Mucosa of rectum (tissue), 2 donors: ENCODE data around the gene NPS.

ENCODE experiments used
- H3K27ac ChIP-seq, 2 donors: one replicate each; pipeline ENCODE4 v1.7.0; 2013; ENCODE audit warnings: inconsistent platforms in 2 of 2, low read depth in 2 of 2, low read length in 2 of 2
- H3K27me3 ChIP-seq, 2 donors: one replicate each; pipeline ENCODE4 v1.7.0; 2013; ENCODE audit warnings: low read length in 2 of 2; ENCODE audit not compliant: control insufficient read depth in 2 of 2, insufficient read depth in 2 of 2
- H3K36me3 ChIP-seq, 2 donors: one replicate each; pipeline ENCODE4 v1.7.0; 2013; ENCODE audit warnings: low read length in 2 of 2; ENCODE audit not compliant: control insufficient read depth in 2 of 2, insufficient read depth in 2 of 2
- H3K4me1 ChIP-seq, 2 donors: one replicate each; pipeline ENCODE4 v1.7.0; 2013; ENCODE audit warnings: low read length in 2 of 2, mild to moderate bottlenecking in 1 of 2; ENCODE audit not compliant: control insufficient read depth in 2 of 2, insufficient read depth in 2 of 2
- H3K4me3 ChIP-seq, 2 donors: one replicate each; pipeline ENCODE4 v1.7.0; 2013; ENCODE audit warnings: low read length in 2 of 2
- H3K9ac ChIP-seq, 2 donors: one replicate each; pipeline ENCODE4 v1.7.0; 2013; ENCODE audit warnings: low read length in 2 of 2, low read depth in 1 of 2, mild to moderate bottlenecking in 1 of 2
- H3K9me3 ChIP-seq, 2 donors: one replicate each; pipeline ENCODE4 v1.7.0; 2013; ENCODE audit warnings: low read length in 2 of 2; ENCODE audit not compliant: control insufficient read depth in 2 of 2
- donor health status: healthy.
- donor health status: Normal muscosa, but diverticular disease.

NPS gene

DNA sequence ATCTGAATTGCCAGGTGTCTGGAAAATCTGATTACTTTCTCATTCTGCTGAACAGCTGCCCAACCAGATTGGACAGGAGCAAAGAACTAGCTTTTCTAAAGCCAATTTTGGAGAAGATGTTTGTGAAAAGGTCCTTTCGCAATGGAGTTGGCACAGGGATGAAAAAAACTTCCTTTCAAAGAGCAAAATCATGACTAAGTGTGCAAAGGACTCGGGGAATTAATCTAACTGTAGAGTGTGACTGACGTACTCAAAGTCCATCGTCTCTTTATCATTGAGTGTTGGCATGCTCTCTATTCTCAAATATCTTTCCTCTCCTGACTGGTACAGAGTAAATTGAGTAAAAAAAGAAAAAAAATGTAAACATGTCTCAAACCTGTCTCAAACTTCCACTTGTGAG, 3.3 kb downstream of the NPS start:
- no peak overlapping the region for H3K27ac ChIP-seq
- H3K9ac ChIP-seq, result no peak overlapping the region
- H3K36me3 ChIP-seq, result no peaks in the 10 kb centered on the region
- H3K4me3 ChIP-seq, result no peak overlapping the region
- H3K4me1 ChIP-seq, result no peaks in the 10 kb centered on the region
- no peaks in the 10 kb centered on the region for H3K9me3 ChIP-seq
- peaks cover 0 to 2% of the 10 kb centered on the region in 2 donors for H3K27me3 ChIP-seq

DNA sequence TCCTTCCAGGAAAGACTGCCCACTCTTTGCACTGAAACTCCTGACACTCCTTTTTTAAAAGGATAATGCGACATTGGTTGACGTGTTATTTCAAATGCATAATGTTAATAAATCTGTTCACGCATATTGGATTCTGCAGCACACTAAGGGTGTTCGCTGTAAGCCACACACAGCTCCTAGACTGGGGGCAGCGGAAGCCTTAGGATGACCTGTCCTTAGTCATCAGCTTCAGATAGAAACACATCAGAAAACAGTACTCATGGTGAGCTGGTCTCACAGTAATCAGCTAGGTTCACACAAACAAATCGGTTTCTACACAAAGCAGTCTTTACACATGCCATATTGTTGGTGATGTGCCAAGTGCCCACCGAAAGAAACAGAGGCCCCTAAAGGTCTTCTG, 4.3 kb downstream of the NPS start:
- Histone ChIP-seq H3K27ac (no peak overlapping the region), H3K9ac (no peak overlapping the region), H3K27me3 (peaks cover 0 to 2% of the 10 kb centered on the region in 2 donors), H3K4me3 (no peak overlapping the region), H3K36me3 (no peaks in the 10 kb centered on the region), H3K9me3 (no peaks in the 10 kb centered on the region), H3K4me1 (no peaks in the 10 kb centered on the region)

DNA sequence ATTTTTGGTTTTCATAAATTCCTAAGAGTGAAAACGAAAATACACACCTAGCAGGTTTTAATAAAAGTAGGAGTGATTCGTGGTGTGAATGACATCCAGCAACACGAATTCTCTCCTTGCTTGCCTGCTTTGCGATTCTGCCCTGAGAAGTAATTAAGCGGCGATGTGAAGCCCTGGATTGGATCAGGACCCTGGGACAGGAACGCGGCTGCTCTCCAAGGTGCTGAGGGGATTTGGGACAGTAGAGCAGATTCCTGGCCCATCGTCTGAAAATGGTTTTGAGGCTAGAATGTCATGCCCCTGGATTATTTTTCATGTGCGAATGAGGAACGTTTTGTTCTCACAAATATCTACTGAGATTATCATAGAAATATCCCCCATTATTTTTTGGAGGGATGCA, 7.8 kb downstream of the NPS start:
- H3K27ac ChIP-seq, result no peak overlapping the region
- H3K4me3 ChIP-seq, result no peak overlapping the region
- H3K27me3 ChIP-seq, result peaks cover 0 to 2% of the 10 kb centered on the region in 2 donors
- H3K4me1 ChIP-seq, result no peaks in the 10 kb centered on the region
- no peaks in the 10 kb centered on the region for H3K36me3 ChIP-seq
- no peak overlapping the region for H3K9ac ChIP-seq
- H3K9me3 ChIP-seq, result no peaks in the 10 kb centered on the region

DNA sequence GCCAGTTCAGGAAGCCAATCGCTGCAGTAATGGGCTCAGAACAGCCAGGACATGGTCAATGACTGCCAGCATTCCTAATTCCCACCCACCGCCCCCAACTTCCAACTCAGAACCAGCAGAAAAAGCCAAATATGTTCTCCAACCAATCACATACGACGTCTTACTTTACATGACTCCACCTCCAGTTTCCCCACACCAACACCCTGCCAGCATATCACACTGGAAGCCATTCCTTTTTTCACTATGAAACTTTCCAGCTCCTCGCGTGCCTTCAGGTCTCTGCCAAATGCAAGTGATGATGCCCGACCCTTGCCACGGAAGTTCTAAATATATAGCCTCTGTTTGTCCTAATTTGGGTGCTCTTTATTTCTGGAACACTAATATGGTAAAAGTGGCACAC, 12.5 kb downstream of the NPS start:
- Histone ChIP-seq H3K9ac (no peak overlapping the region), H3K27me3 (no peaks in the 10 kb centered on the region), H3K27ac (no peak overlapping the region), H3K9me3 (no peaks in the 10 kb centered on the region), H3K4me1 (no peaks in the 10 kb centered on the region), H3K4me3 (no peak overlapping the region), H3K36me3 (no peaks in the 10 kb centered on the region)

DNA sequence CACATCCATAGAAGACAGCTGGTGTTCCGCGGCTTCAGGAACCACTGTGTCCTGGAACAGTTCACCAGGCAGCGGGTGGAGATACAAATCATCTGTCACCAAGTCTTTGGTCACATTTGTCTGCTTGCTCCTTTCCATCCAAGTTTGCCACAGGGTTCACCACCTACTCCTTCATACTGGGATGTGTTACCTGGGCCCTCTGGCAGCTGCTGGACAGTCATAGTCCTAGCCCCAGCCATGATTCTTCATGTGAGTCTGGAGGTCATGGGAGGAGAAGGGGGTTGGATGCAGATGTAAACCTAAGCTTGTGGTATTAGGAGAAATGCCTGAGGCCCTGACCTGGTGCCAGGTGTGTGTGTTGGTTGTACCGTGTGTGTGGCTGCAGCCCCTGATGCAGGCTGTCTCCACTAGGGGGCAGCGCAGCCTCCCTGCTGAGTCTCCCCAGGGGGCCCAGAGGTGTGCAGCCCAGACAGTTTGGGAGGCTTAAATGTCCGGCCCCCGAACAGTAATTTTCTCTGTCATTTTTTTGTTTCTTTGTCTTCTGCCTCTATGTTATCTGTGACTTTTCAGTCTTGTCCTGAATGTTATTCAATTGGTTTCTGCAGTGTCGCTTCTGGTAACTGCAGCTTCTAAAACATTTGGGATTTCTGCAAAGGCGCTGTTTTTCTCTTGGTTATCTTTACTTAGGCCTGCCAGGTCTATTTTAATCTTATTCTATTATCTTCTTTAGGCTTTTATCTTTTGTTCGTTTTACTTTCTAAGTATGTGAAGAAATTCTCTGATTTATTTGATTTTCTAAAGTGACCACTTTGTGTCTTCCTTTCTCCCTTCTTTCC, 14.8 kb downstream of the NPS start:
- no peak overlapping the region for H3K27ac ChIP-seq
- peaks cover 0 to 3% of the 10 kb centered on the region in 2 donors for H3K27me3 ChIP-seq
- H3K9ac ChIP-seq, result no peak overlapping the region
- no peaks in the 10 kb centered on the region for H3K4me1 ChIP-seq
- H3K36me3 ChIP-seq, result no peaks in the 10 kb centered on the region
- no peak overlapping the region for H3K4me3 ChIP-seq
- H3K9me3 ChIP-seq, result no peaks in the 10 kb centered on the region

DNA sequence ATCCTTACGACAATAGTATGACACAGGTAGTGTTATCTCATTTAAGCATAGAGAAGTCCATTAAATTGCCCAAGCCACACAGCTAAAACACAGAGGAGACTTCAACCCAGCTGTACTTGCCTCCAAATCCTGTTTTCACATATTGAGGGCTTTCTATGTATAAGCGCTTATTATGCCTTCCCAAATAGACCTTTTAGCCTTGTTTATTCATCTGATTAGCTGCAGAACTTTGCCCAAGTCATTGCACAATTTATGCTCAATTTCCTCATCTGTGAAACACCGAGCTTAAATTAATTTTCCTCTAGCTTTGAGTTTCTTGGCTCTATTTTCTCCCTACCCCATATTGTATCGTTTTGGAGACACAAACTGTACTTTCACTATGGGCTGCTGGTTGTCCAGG, 15.5 kb downstream of the NPS start:
- peaks cover 0 to 3% of the 10 kb centered on the region in 2 donors for H3K27me3 ChIP-seq
- no peaks in the 10 kb centered on the region for H3K9me3 ChIP-seq
- no peak overlapping the region for H3K4me3 ChIP-seq
- H3K27ac ChIP-seq, result no peak overlapping the region
- no peaks in the 10 kb centered on the region for H3K36me3 ChIP-seq
- no peaks in the 10 kb centered on the region for H3K4me1 ChIP-seq
- no peak overlapping the region for H3K9ac ChIP-seq

DNA sequence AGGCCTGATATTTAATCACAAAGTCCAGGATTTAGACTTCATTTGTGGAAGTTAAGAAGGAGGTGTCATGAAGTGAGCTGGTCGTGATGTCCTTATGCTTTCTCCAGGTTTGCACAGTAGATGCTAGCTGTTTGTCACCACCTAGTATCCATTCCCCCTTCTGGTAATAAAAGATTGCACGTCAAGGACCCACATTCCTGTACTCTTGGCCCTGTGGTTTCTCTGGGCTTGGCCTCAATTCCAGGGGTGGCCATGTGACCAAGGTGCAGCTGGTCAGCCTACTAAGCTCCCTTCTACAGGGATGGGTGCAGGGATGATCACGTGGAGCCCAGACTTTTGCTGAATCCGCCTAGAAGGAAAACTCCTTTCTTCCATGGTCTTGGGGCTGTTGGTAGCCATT, 16.5 kb downstream of the NPS start:
- Histone ChIP-seq H3K4me1 (no peaks in the 10 kb centered on the region), H3K27ac (no peak overlapping the region), H3K4me3 (no peak overlapping the region), H3K27me3 (peaks cover 0 to 7% of the 10 kb centered on the region in 2 donors), H3K9me3 (no peaks in the 10 kb centered on the region), H3K9ac (no peak overlapping the region), H3K36me3 (no peaks in the 10 kb centered on the region)

DNA sequence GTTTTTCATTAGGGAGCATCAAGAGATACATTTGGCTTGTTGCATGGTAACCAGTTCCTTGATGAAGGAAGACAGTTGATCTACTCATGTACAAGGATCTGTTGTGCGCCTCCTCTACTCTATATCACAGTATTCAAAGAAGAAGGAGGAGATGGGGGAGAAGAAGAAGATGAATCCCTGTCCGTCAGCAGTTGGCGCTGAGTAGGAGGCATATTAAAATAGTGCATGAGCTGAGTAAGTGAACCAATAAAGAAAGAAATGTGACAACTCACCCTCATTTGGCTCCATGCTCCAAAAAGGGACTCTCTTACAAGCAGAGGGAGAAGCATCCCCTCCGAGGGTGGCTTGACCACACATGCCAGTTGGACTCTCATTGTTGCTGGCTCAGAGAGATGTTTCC, 20.1 kb downstream of the NPS start:
- Histone ChIP-seq H3K9me3 (no peaks in the 10 kb centered on the region), H3K4me1 (no peaks in the 10 kb centered on the region), H3K36me3 (no peaks in the 10 kb centered on the region), H3K4me3 (no peak overlapping the region), H3K9ac (no peak overlapping the region), H3K27ac (no peak overlapping the region), H3K27me3 (peaks cover 0 to 7% of the 10 kb centered on the region in 2 donors)

DNA sequence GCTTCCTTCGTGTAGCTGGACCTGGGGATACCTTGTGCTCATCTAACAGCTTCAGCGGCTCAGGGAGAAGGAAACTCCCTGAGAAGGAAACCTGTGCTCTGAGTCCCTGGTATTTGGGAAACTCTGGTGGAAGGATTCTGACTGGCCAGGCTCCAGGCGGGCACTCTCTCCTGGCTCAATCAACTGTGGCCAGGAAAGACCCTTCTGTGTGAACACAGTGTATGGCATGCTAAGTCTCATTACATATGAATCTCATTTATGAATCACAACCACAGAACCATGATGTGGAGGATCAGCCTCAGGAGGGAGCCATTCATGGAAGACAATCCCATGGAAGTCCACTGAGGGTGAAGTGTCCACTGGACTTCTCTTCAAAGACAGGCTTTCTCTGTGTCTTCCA, 20.9 kb downstream of the NPS start:
- H3K36me3 ChIP-seq, result no peaks in the 10 kb centered on the region
- H3K9me3 ChIP-seq, result no peaks in the 10 kb centered on the region
- H3K4me3 ChIP-seq, result no peak overlapping the region
- H3K27me3 ChIP-seq, result peaks cover 0 to 7% of the 10 kb centered on the region in 2 donors
- H3K9ac ChIP-seq, result no peak overlapping the region
- H3K4me1 ChIP-seq, result no peaks in the 10 kb centered on the region
- no peak overlapping the region for H3K27ac ChIP-seq

DNA sequence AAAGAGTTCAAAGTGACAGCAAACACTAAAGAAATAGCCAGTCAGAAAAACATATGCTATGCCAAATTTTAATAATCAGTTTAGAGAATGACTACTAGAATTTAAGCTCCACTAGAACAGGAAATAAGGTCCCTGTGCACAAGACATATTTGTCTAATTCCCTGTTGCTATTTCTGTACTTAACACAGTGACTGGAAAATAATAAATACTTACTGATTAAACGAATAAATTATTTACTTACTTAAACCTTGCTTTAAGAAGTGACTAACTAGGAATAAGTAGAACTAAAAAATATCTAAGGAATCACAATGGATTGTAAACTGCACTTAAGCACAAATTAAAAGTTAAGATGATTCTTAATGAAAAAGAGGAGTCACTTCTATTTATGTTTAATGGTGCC, 22.3 kb downstream of the NPS start:
- Histone ChIP-seq H3K9ac (no peak overlapping the region), H3K27ac (no peak overlapping the region), H3K4me3 (no peak overlapping the region), H3K27me3 (peaks cover 0 to 7% of the 10 kb centered on the region in 2 donors), H3K9me3 (no peaks in the 10 kb centered on the region), H3K36me3 (no peaks in the 10 kb centered on the region), H3K4me1 (no peaks in the 10 kb centered on the region)
